ENCODE measurements around the gene MYL12B. TPM values are rescaled to one million over a fixed set of nuclear protein-coding genes. Genes with fewer than 3 reads are reported as not detected.
A peak's percentile ranks its signal among the peaks of the same experiment; 100 is the strongest.

Gene MYL12B
- total and polyA plus RNA-seq, 2 of the 8 experiments (the other 6 are each of a cell fraction or from before 2014, with no cell fraction given): 174 to 188 TPM

DNA sequence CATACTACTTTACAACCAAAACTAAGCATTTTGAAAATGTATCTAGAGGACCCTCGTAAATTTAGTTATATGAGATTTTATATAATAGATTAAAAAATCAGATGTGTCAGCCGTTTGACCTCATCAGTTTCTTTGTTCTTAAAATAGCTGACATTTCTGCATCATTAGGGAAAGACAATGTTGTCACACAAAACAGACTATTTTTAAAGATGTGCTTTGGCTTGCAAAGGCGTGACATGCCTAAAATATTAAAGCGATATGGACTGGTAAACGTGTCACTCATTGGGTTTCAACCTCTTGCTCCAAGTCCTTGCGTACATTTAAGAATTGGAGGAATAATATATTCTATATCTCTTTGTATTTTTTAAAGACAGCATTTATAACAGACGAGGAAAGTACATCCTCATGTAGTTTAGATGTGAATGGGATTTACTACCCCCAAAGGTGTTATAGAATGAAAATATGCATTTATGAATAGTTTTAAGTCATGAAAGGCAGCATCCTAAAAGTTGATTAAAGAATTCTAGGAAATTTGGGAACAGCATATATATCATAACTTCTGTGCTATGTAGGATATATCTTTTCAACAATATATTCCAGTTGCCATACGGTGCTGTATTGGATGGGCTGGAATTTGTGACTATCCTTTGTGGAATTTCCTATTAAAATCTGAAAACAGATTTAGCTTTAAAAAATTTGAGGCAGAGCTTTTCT, 10.5 kb upstream of the MYL12B start:
- H3K4me2 ChIP-seq (ENCODE audit: insufficient read depth in 1 of 2, low read depth in 2 of 2, low read length in 2 of 2): no peak overlapping the region
- no peak overlapping the region for H2BK120ac ChIP-seq (replicated peaks; ENCODE audit: low read depth, low read length)
- H3K79me2 ChIP-seq (ENCODE audit: control insufficient read depth in 1 of 2, insufficient read depth in 2 of 2, low read length in 2 of 2): peaks cover 8 to 56% of the 10 kb centered on the region in 2 experiments; a peak in 3 of 4 replicates
- H3K27ac ChIP-seq (ENCODE audit: low read depth, low read length): no peak overlapping the region
- ChIA-PET CTCF (ENCODE audit: partially characterized antibody) (interaction anchor here (0.6 to 1.2 kb wide), 2 partner anchors 100 to 343 kb away, joined by 3 read pairs; no protein-coding TSS in a partner anchor), POLR2A (ENCODE audit: partially characterized antibody) (interaction anchor here (1.0 to 6.3 kb wide), 3 partner anchors 9 to 344 kb away, joined by 3 to 60 read pairs (median 4); partner anchors contain the start of gene MYL12B)
- 91% methylated on average over 8 of the region's 8 CpGs; no CpG with 5 or more reads in 1 of the 2 experiments for WGBS, 2 experiments (ENCODE audit: extremely low coverage in 1 of 2, insufficient coverage in 1 of 2, insufficient read length in 1 of 2, insufficient replicate concordance in 2 of 2, low coverage in 1 of 2, low lambda C conversion rate in 2 of 2, missing lambda C conversion rate in 1 of 2)
- no peak overlapping the region for H2AFZ ChIP-seq (ENCODE audit: low read length)
- no peak overlapping the region for H3K18ac ChIP-seq (ENCODE audit: extremely low read depth, low read length)
- H4K5ac ChIP-seq (ENCODE audit: insufficient read length, low read depth, low read length): no peak overlapping the region
- H3K79me1 ChIP-seq (ENCODE audit: low read depth, low read length): no peaks in the 10 kb centered on the region
- H3K36me3 ChIP-seq (ENCODE audit: control insufficient read depth in 2 of 4, insufficient read depth in 4 of 4, low read length in 3 of 4): peaks cover 9 to 39% (median 32%) of the 10 kb centered on the region in 4 experiments
- H2BK15ac ChIP-seq (ENCODE audit: low read length): no peak overlapping the region
- no peak overlapping the region for H2AK5ac ChIP-seq (ENCODE audit: low read depth, low read length)
- no peaks in the 10 kb centered on the region for H3K27me3 ChIP-seq (replicated peaks in 1 of 4; ENCODE audit: control insufficient read depth in 3 of 4, extremely low read depth in 1 of 4, insufficient read depth in 3 of 4, low read length in 3 of 4)
- H4K20me1 ChIP-seq (replicated peaks in 1 of 2; ENCODE audit: control insufficient read depth in 1 of 2, insufficient read depth in 2 of 2, low read length in 2 of 2): peaks cover 4 to 10% of the 10 kb centered on the region in 2 experiments
- H2BK20ac ChIP-seq (ENCODE audit: low read length): no peak overlapping the region
- H3K4me3 ChIP-seq (ENCODE audit: extremely low read depth in 1 of 4, insufficient read depth in 2 of 4, low read depth in 3 of 4, low read length in 4 of 4): no peak overlapping the region
- H3K56ac ChIP-seq (replicated peaks; ENCODE audit: insufficient read length, low read depth, low read length): no peak overlapping the region
- H2BK12ac ChIP-seq (ENCODE audit: low read depth, low read length): no peak overlapping the region
- H3K4me1 ChIP-seq (replicated peaks in 1 of 4; ENCODE audit: control insufficient read depth in 3 of 4, insufficient read depth in 4 of 4, low read length in 3 of 4): peaks cover 0 to 2% (median 1%) of the 10 kb centered on the region in 4 experiments; a peak in 2 of 7 replicates
- H3K9me3 ChIP-seq (ENCODE audit: insufficient read depth in 2 of 2, low read depth in 1 of 2, low read length in 1 of 2): no peaks in the 10 kb centered on the region
- FAIRE-seq (no peak), DNase-seq (ENCODE audit: low read depth in 1 of 2, low spot score in 2 of 2) (no peak)
- H4K8ac ChIP-seq (ENCODE audit: extremely low read depth, insufficient read depth, low read length): no peak overlapping the region
- H3K23ac ChIP-seq (ENCODE audit: insufficient read length): no peak overlapping the region
- no peak overlapping the region for H4K91ac ChIP-seq (replicated peaks; ENCODE audit: insufficient read length, low read length)
- no peak overlapping the region for H3K4ac ChIP-seq (replicated peaks; ENCODE audit: insufficient read length, low read depth, low read length)
- H3K14ac ChIP-seq (ENCODE audit: insufficient read length): no peak overlapping the region
- peaks cover 4% of the 10 kb centered on the region; the same call in 1 of the 2 replicates for H3K23me2 ChIP-seq (ENCODE audit: low read depth, low read length)
- no peak overlapping the region for H3K9ac ChIP-seq (replicated peaks in 1 of 4; ENCODE audit: extremely low read depth in 1 of 4, low read depth in 3 of 4, low read length in 3 of 4)
- H2BK5ac ChIP-seq (ENCODE audit: low read depth, low read length): no peak overlapping the region
- TF ChIP-seq CHD1 (IDR thresholded peaks at IDR 0.05; ENCODE audit: low read depth, low read length): no peak
- 0 out of 2 replicates have a peak, but pooled peaks have one; percentile 6 for TF ChIP-seq NRF1 (IDR thresholded peaks at IDR 0.05; ENCODE audit: low read depth, low read length)
- no peak for TF ChIP-seq SRF (IDR thresholded peaks at IDR 0.05; ENCODE audit: low read depth, low read length)
- 0 out of 3 replicates have a peak, but pooled peaks of 1 of the 2 experiments have one; percentile 12 for TF ChIP-seq POLR2A (IDR thresholded peaks at IDR 0.05; ENCODE audit: control extremely low read depth in 1 of 2, low read depth in 2 of 2, low read length in 2 of 2)

Measured in H1 (cell line).